HG03139 (cell line): ENCODE data around the gene CTSH.
"Not testable (repeated sequence)": the region's sequence is repeated elsewhere in the genome, so short reads cannot be mapped to it uniquely, and the experiment has no call there.

Source experiments
- ATAC-seq: cut with Tn5 transposase; IDR thresholded peaks from one replicate; pipeline ENCODE4 v1.9.1; 2021; ENCODE audit not compliant: unreplicated experiment

CTSH gene

DNA sequence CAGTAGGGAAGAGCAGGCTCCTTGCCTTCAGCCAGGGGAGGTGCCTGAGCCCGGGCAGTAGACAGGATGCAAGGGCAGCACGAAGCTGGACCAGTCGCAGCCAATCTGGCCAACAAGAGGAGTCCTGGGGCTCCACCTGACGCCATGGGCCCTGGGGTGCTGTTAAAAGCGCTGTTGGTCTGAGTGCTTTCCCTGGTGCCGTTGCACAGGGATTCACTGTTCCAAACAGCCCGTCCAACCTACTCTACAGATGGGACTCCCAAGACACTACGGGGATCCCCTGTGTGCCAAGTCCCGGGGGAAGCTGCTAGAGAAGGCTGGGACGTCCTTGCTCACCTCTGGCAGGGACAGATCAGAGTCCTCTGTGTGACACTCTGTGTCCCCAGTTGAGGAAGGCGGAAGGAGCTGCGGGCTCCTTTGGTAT is 632 bp downstream of the CTSH start:
- ATAC-seq = peak; percentile 21

DNA sequence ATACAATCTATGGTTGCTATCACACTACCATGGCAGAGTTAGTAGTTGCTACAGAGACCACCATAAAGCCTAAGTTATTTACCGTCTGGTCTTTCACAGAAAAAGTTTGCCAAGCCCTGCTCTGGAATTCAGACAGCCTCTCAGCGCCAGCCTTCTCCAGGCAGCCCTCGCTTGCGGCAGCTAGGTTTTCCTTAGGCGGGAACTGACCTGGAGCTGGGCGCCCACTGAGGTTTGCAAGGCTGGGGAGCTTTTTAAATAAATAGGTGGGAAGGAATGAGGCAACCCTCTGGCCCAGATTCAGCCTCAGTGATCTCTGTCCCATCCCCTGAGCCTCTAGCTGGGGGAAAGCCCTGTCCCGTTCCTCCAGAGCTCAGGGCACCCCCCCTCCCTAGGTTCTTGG is 1.2 kb downstream of the CTSH start:
- ATAC-seq = no peak

DNA sequence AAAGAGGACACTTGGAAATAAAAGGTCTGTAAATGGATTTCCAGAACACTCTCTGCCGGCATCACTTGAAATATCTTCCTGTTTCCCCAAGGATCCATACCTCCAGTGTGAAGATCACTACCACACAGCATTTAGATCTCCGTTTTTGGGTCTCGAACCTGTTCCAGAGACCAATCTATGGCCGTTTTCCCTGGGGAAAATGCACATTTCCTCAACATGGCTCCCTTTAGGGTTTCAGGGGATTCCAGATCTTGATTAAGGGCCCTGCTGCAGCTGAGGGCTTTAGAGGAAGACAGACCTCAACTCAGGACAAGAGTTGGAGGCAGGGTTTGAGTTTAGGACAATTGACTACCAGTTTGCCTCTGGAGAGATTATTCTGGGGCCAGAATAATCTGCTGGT is 2.1 kb downstream of the CTSH start:
- no peak for ATAC-seq

DNA sequence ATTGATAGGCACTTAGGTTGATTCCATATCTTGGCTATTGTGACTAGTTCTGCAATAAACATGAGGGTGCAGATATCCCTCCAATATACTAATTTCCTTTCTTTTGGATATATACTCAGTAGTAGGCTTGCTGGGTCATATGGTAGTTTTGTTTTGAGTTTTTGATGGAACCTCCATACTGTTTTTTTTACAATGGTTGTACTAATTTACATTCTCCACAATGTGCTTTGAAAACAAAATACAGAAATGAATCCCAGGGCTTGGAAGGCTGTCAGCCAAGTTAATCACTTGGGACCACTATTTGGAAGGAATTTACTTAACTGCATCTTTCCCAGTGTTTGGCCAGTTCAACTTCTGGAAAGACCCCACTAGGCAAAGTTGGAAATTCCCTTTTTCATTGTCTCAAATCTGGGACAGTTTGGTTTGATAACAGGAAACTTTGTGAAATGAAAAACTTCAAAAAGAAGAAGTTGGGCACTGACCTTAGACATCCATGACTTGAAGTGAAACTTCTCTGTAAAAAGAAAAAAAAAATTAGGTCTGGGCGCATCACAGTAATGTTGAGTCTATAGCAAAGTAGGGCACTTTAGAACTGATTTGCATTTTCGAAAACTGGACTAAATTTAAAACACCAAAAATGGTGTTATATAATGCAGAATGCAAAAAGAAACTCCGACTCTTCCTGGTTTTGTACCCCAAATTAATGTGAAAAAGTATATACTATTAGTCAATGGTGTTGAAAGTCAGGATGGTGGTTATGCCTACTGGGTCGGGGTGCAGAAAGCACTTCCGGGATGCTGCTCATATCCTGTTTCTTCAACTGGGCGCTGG is 6.0 kb downstream of the CTSH start:
- peak; percentile 49 for ATAC-seq

DNA sequence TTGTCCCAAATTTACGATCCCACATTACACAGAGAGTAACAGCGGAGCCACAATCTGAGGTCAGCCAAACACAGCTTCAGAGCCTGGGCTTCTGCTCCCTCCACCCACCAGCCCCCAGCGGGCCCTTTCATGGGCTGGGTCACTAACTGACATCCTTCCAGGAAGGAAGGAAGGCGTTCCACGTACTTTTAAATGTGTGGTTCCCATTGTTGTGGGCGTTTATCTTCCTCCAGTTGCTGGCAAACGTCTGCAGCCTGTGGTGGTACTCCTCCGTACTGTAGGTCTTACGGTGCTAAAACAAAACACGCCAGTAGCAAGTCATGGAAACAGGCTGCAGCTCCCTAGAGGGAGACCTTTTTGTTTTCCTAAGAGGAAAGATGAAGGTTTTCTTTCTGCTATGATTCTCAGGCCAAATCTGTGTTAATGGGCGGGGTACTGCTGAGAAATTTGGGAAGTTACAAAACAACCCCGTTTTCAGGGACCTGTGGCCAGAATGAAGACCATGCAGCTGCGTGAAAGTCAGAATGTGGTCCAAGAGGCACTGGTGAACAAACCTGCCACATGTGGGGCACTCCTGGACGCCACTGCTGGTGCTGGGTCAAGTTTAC is 7.6 kb downstream of the CTSH start:
- no peak for ATAC-seq

DNA sequence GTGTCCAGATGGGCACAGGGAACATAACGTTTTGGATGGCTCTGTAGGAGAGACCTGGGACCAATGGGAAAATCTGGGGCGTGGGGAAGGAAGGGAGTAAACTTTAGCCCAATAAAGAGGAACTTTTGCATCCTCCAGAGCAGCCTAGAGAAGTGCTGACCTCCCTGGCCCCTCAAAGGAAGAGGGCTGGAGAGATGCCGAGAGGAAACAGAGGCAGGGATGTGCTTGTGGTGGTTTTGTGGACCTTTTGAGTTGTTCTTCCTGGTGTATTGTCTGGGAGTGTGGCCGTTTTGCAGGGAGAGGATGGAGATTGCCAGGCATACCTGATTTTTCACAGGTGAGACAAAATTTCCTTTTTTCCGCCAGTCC is 10.2 kb downstream of the CTSH start:
- ATAC-seq = no peak

DNA sequence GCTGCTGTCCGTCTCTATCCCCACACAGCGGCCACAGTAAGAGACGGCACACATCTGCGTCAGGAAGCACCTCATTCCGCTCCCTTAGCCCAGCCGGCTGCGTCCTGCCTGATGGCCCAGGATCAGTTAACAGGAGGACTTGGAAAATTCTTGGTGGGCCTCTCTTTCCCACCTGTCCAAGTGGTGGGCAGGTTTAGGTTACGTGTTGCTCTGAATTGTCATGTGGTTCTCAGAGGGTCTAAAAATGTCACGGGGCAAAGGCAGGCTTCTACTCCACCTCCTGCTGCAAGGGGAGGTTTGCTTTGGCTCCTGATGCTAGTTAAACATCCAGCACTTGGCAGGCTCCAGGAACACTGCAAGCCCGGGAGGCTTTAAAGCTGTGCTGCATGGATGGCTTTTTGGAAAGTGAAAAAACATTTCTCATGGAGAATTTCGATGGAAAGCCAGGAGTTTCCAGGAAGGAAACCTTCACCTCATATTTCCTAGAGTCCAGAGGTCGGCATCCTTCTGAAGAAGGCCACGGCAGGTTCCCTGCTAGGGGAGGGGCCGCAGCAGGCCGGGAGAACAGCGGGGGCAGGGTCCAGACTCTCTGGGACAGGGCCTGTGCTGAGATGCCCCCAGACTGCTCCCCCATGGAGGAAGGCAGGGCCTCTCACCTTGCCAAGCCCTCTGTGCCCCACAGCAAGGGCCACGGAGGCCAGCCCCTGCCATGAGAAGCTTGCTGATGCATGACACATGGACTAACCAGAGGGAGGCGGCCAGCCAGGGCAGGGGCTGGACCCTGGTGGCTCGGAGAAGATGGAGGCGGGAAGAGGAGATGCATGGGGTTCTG is 10.8 kb downstream of the CTSH start:
- no peak for ATAC-seq

DNA sequence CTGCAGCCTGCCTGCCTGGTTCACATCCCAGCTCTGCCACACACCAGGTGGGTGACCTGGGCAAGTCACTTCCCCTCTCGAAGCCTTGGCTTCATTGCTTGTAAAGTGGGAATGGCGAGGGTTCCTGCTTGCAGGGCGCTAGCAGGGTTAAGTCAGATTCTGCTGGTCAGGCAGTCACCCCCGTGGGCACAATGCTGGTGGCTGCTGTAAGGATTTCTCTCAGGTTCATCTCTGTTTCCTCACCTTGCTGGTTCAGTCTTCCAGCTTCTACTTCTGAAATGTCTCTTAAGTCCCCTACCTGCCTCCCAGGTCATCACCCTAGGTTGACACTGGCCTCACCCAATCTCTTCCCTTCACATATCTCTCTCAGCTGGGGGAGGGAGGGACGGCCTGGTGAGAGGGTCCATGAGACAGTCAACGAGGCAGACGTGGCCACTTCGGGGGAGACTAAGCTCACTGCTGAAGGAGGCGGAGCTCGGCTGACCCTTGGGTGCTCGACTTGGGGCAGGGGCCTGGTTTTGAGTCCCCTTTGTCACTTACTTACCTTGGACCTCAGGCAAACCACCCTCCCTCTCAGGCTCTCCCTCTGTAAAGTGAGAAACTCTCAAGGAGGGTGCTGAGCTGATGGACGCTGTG is 11.5 kb downstream of the CTSH start:
- ATAC-seq = no peak

DNA sequence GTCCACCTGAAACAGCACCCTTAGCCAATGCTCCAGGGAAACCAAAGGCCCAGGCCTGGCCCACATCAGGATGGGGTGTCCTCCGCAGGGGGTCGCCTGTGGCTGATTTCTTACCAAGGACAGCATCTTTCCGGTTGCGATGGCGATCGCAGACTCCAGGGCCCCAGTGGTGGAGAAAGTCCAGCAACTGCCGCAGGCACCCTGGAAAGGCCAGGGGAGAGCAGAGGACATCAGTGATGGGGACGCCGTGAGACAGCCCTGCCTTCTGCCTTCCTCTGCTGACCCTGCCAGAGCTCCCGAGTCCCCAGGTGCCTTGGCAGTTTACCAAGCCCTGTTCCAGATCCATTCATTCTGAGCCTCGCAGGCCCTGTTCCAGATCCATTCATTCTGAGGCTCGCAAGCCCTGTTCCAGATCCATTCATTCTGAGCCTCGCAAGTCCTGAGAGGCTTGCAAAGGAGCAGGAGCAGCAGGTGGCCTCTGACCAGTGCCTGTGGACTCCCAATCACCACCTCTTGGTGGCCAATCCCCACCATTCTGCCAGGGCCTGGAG is 12.5 kb downstream of the CTSH start:
- ATAC-seq = no peak

DNA sequence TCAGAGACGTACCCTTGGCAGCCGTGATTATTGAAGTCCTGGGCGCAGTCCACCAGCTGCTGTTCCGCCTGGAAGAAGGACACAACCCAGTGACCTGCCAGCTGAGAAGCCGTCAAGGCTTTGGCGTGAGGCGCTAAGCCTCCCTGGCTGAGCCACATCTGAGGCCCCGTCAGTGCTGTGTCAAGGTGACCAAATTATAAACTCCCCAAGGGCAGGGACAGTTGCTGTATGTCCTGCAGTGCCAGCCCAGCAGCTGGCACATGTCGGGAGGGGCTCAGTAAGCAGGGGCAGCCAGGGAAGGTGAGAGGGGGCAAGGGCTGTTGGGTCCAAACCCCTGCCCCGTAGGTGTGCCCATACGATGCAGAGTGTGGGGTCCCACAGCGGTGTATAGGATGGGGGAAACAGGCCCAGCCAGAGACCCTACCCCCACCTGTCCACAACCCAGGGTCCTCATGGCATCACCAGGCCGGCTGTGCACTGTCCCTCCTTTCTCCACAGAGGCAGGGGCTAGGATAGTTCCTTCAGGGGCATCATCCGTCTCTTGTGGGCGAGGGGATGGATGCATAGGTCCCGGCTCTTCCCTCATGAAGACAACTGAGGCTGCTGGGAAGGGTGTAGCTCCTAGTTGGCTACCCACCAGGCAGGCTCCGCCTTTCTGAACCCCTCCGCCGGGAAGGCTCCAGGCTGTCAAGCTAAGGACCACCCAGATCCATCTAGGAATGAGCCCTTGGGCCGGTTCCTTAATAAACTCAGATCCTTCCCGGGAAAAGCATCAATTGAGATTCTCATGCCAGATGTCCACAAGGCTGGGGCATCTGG is 13.2 kb downstream of the CTSH start:
- no peak for ATAC-seq

DNA sequence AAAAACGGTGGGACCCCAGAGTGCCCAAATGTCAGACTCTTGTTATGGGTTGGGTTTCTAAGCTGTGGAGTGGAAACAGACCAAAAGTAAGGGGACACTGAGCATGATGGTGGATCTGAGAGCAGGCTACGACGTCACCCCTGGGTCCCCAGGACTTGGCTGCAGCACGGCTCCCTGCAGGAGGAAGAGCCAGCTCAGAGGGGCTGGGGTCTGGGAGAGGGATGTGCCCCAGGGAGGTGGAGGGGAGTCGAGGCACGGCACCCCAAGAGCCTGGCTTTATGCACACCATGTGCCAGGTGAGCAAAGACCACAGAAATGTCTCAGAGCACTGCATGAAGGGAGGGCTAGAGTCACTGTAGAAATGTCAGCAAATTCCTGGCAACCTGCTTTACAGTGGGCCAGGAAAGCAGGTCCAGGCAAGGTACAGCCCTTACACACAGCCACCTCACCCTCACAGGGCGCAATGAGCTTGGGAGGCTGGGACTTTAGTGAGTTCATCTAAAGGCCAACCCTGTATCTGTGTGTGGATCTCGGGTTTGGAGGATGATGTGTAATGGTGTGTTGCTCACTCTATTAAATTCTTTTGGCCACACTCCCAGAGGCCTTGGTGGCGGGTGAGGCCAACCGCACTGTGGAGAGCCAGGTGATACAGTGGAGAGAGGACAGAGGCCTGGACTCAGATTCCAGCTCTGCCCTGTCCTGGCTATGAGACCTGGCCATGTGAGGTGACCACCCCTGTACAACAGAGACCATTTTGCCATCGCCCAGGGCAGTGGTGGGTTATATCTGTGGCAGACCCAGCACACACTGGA is 14.1 kb downstream of the CTSH start:
- ATAC-seq = no peak

DNA sequence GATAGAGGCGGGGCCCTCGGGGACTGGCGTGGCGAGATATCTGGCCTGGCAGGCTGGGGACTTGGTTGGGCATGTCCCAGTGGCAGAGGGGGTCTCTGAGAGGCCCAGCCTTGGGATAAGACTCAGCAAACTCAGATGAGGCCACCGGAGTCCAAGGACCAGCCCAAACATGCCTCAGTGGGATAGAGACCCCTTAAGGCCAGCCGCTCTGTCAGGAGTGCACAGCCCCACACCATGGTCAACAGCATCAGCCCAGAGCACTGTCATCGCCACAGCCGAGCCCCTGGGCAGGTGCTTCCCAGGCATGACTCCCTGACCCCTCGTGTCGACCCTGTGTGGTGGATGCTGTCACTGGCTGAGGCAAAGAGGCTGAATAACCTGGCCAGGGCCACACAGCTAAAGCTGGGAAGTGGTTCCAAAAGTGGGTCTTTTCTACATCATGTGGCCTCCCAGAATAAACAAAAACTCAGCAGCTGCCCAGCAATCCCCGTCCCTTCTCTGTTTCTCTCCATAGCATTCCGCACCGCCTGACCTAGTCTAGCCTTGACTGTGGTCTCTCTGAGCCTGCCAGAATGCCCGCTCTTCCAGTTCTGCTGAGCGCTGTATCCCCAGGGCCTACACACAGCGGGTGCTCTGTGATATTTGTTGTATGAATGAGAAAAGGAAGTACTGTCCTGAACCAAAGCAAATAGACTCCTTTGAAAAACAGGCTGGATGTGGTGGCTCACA is 15.1 kb downstream of the CTSH start:
- no peak for ATAC-seq

DNA sequence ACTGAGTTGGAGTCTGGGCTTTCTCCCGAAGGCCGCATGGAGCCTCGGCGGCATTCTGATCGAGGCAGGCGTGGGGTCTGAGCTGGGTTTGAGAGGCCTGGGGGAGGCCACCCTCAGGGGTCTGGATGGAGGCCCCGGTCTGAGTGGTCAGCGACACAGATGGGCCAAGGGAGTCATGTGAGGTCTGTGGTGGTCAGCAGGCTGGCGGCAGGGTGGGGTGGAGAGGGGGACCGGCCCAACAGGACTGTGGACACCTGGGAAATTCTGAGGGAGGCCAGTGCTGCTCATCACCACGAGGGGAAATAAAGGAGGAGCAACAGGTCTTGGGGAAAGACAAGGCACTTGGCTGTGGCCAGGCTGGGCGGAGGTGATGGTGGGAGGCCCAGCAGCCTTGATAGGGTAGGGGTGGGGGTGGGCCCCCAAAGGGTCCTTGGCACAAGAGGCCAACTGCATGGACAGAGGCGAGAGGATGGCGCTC is 16.2 kb downstream of the CTSH start:
- ATAC-seq = no peak

DNA sequence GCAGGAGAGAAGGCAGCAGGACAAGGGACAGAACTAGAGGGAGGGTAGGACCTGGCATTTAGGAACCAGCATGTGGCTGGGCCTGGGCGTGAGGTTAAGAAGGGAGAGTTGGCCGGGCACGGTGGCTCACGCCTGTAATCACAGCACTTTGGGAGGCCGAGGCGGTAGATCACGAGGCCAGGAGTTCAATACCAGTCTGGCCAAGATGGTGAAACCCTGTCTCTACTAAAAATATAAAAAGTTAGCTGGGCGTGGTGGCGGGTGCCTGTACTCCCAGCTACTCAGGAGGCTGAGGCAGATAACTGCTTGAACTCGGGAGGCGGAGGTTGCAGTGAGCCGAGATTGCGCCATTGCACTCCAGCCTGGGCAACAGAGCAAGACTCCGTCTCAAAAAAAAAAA is 16.7 kb downstream of the CTSH start:
- ATAC-seq = not testable (repeated sequence)

DNA sequence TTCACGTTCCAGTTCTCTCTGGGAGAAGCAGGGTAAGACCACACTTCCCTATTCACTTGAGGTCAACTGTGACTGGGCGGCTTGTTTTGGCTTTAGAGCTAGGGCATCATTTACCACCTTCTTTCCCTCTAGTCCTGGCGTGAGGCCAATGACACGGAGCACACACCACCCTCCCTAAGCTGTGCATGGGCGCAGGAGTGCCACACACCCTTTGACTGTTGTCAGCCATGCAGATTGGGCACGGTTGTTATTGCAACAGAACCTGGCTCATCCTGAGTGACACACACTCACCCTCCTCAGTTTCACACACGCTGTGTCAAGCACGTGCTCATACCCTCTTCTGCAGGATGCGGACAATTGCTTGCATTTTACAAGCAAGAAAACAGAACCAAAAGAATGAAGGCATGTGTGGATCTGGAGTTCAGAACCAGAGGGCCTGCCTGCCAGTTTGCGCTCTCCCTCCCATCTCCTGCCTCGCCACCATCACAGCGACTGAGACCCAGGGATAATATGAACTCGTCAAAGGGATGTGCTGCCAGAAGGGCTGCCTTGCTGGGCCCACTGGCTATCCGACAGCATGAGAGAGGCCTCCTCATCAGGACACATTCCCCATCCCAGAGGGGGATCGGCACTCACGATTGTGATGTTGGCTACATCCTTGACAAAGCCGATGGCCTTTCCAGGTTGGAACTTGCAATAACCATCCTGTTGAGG is 17.6 kb downstream of the CTSH start:
- ATAC-seq = no peak

DNA sequence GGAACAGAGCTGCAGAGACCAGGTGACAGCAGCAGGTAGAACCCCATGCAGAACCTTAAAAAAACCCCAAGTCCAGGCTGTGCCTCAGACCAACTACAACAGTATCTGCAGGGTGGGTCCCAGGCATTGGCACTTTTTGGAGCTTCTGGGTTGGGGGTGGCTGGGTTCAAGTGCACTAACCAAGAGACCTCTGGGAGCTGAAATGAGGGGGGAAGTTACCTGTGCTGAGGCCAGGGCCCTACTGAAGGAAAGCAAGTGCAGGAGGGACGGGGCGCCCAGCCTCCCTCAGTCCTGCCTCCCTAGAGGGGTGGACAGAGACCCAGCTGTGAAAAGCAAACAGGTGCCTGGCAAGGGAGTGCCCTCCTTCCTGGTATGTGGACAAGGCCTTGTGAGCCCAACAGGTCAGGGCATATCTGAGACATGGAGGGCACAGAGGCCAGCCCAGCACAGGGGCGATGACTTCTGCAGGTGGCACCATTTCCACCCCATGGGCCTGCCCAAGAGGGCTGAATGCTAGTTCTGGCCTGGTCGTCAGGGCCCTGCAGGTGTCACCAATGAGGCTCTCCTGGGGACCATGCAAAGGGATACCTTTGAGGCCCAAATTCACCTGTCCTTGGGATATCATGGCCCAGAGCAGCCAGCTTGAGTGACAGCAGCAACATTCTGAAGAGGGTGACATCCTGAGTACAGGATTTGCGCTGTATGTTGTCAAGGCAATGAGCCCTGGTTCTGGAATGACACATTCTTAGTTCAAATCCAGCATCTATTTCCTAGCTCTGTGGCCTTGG is 18.7 kb downstream of the CTSH start:
- ATAC-seq = no peak

DNA sequence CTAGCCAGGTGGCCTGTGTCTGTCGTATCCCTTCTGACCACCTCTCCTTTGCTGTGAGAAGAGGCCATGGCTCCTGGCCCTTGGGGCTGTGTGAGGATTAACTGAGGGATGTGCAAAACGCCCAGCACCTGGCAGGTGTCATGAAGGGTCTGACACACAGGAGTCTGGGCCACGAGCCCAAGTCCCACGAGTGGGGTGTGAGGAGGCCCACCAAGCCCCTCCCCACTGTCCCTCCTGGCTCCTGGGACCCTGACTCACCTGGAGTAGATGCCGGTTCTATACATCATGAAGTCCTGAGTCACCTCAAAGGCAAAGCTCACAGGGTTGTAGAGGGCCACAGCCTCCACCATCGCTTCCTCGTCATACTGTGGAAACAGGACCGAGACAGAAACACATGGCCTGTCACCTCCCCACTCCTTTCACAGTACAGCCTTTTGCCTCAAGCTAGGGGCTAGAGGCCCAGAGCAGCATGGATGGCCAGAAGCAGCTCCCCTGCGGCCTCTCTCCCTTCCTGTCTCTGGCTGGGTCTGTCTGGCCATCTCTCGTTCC is 19.7 kb downstream of the CTSH start:
- ATAC-seq = no peak
